ENCODE measurements around the gene SLC50A1.

DNA sequence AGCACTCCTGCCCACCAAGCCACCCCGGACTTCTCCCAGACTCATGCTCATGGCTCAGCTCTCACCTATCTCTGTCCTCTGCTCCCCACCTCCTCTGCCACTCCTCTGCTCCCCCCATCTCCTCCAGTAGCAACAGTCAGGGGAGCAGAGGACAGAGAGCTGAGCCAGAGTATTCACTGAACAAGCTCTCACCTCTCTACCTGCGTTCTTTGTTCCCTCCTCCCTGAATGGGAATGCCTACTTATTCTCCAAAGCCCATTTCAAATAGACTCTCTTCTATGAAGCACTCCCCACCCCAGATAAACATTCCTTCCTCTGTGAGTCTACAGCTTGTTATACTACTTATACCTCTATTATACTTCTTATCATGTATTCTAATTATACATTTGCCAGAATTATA lies 14.4 kb upstream of the SLC50A1 start:
- TF ChIP-seq YY1 (IDR thresholded peaks at IDR 0.05; ENCODE audit: insufficient read depth, insufficient read length) (no peak), ZNF274 (IDR thresholded peaks at IDR 0.05; ENCODE audit: low read depth, low read length) (no peak)
